ENCODE measurements around the gene RSPH6A. TPM values are rescaled to one million over a fixed set of nuclear protein-coding genes. Genes with fewer than 3 reads are reported as not detected.
A peak's percentile ranks its signal among the peaks of the same experiment; 100 is the strongest.

The RSPH6A gene
- total and polyA plus RNA-seq, 12 donors: 0.09 to 0.15 TPM; not detected in 10

- peaks cover 0 to 80% (median 0%) of the 10 kb centered on the region in 7 donors for H3K27me3 ChIP-seq
- DNase-seq (peak in 1 of 2 donors; percentile 55), ATAC-seq (no peak)
- intact Hi-C loops (cut with DNase I): loop anchor here in 6 of 10 donors (2.0 to 5.0 kb wide), 5 partner anchors 24 to 76 kb away; partner anchors contain the start of genes DMWD (in 2 of the 6), QPCTL (in 2 of the 6), SNRPD2 (in 2 of the 6) and FBXO46 (in 1 of the 6)
- peak overlapping the region; percentile 83 to 100 (median 96) for H3K27ac ChIP-seq
- TF ChIP-seq CTCF (IDR thresholded peaks at IDR 0.05): no peak
- H3K4me1 ChIP-seq: peaks cover 36 to 69% (median 47%) of the 10 kb centered on the region in 9 donors
- WGBS, 2 donors: 1% methylated on average over 17 to 31 of the region's 33 CpGs
- H3K4me3 ChIP-seq: peak overlapping the region; percentile 75 to 94 (median 86)
- H3K9me3 ChIP-seq: no peaks in the 10 kb centered on the region
- H3K36me3 ChIP-seq: peaks cover 0 to 32% (median 3%) of the 10 kb centered on the region in 9 donors
Measured at GRCh38 chr19:45768655-45768983, 46.5 kb downstream of the RSPH6A start.

GRCh38 chr19:45767881-45768654 lies 47.0 kb downstream of the RSPH6A start:
- peak; percentile 62 to 72 for DNase-seq
- peak overlapping the region; percentile 75 to 94 (median 86) for H3K4me3 ChIP-seq
- peaks cover 0 to 26% (median 3%) of the 10 kb centered on the region in 9 donors for H3K36me3 ChIP-seq
- no peaks in the 10 kb centered on the region for H3K9me3 ChIP-seq
- WGBS, 2 donors: 1% methylated on average over 80 to 102 of the region's 102 CpGs
- peak in 2 of 8 donors; percentile 1 to 2 for ATAC-seq
- H3K27me3 ChIP-seq: peaks cover 0 to 79% (median 0%) of the 10 kb centered on the region in 7 donors
- peak overlapping the region; percentile 83 to 100 (median 96) for H3K27ac ChIP-seq
- peaks cover 37 to 70% (median 50%) of the 10 kb centered on the region in 9 donors for H3K4me1 ChIP-seq
- intact Hi-C loops (cut with DNase I): loop anchor here in 6 of 10 donors (2.0 to 5.0 kb wide), 5 partner anchors 25 to 76 kb away; partner anchors contain the start of genes DMWD (in 2 of the 6), QPCTL (in 2 of the 6), SNRPD2 (in 2 of the 6) and FBXO46 (in 1 of the 6)
- TF ChIP-seq CTCF (IDR thresholded peaks at IDR 0.05): no peak

GRCh38 chr19:45767410-45767880 lies 47.7 kb downstream of the RSPH6A start:
- intact Hi-C loops (cut with DNase I): loop anchor here in 2 of 10 donors (5.0 kb wide), 2 partner anchors 50 to 75 kb away; partner anchors contain the start of genes QPCTL (in 2 of the 2) and SNRPD2 (in 2 of the 2)
- Histone ChIP-seq H3K4me3 (peak overlapping the region; percentile 75 to 94 (median 86)), H3K36me3 (peaks cover 0 to 20% (median 3%) of the 10 kb centered on the region in 9 donors), H3K4me1 (peaks cover 37 to 70% (median 50%) of the 10 kb centered on the region in 9 donors), H3K27ac (peak overlapping the region; percentile 83 to 100 (median 96)), H3K27me3 (peaks cover 0 to 72% (median 0%) of the 10 kb centered on the region in 7 donors), H3K9me3 (no peaks in the 10 kb centered on the region)
- DNase-seq (peak; percentile 78 to 84), ATAC-seq (peak in 7 of 8 donors; percentile 0 to 13 (median 5))
- 3 to 7% methylated on average over 30 to 31 of the region's 31 CpGs for WGBS, 2 donors
- peak in 1 of 9 donors; percentile 9 for TF ChIP-seq CTCF (IDR thresholded peaks at IDR 0.05)

- Histone ChIP-seq H3K4me3 (peak overlapping the region; percentile 75 to 94 (median 86)), H3K36me3 (peaks cover 0 to 15% (median 3%) of the 10 kb centered on the region in 9 donors), H3K4me1 (peaks cover 37 to 70% (median 50%) of the 10 kb centered on the region in 9 donors), H3K9me3 (no peaks in the 10 kb centered on the region), H3K27me3 (peaks cover 0 to 67% (median 0%) of the 10 kb centered on the region in 7 donors), H3K27ac (peak overlapping the region; percentile 83 to 100 (median 96))
- TF ChIP-seq CTCF (IDR thresholded peaks at IDR 0.05): no peak
- DNase-seq (peak in 1 of 2 donors; percentile 55), ATAC-seq (no peak)
- WGBS, 2 donors: 9 to 11% methylated on average over 24 of the region's 24 CpGs
- intact Hi-C loops (cut with DNase I): loop anchor here in 2 of 10 donors (5.0 kb wide), 2 partner anchors 50 to 75 kb away; partner anchors contain the start of genes QPCTL (in 2 of the 2) and SNRPD2 (in 2 of the 2)
Measured at GRCh38 chr19:45766869-45767346, 48.2 kb downstream of the RSPH6A start.
